Activated naive CD8-positive, alpha-beta T cell treated with anti-CD3 and anti-CD28 coated beads for 36 hours (primary cell): Measurements from ENCODE around the gene HTT. TPM values are rescaled to one million over a fixed set of nuclear protein-coding genes. Genes with fewer than 3 reads are reported as not detected.
"Not testable (repeated sequence)": the region's sequence is repeated elsewhere in the genome, so short reads cannot be mapped to it uniquely, and the experiment has no call there.

ENCODE experiments used
- DNase-seq: peaks from one replicate; pipeline ENCODE4 v3.0.0; 2021
- H3K27ac Mint-ChIP-seq: one replicate; pipeline ENCODE4 v1.8.0; 2022; ENCODE audit warnings: mild to moderate bottlenecking, moderate library complexity, mixed read lengths
- H3K27me3 Mint-ChIP-seq: one replicate; pipeline ENCODE4 v1.8.0; 2022; ENCODE audit warnings: mild to moderate bottlenecking, mixed read lengths
- H3K36me3 Mint-ChIP-seq: one replicate; pipeline ENCODE4 v1.8.0; 2021; ENCODE audit warnings: mild to moderate bottlenecking, mixed read lengths
- H3K4me1 Mint-ChIP-seq: one replicate; pipeline ENCODE4 v1.8.0; 2021; ENCODE audit warnings: mixed read lengths
- H3K4me3 Mint-ChIP-seq: one replicate; pipeline ENCODE4 v1.8.0; 2022; ENCODE audit warnings: mild to moderate bottlenecking, moderate library complexity, mixed read lengths
- H3K9me3 Mint-ChIP-seq: one replicate; pipeline ENCODE4 v1.8.0; 2022; ENCODE audit warnings: mixed read lengths
- total RNA-seq, 2 experiments: library from RNA; stranded (reverse); gene quantifications; one replicate each; pipeline ENCODE4 v1.2.3, GENCODE V29; 2021

The HTT gene
- total RNA-seq, 2 experiments from 2014 or later = 42.9 to 49.4 TPM

GRCh38 chr4:3136454-3136853, 62.0 kb downstream of the HTT start:
- H3K4me1 Mint-ChIP-seq = no peaks in the 10 kb centered on the region
- H3K27me3 Mint-ChIP-seq = no peaks in the 10 kb centered on the region
- H3K4me3 Mint-ChIP-seq = no peak overlapping the region
- no peak overlapping the region for H3K27ac Mint-ChIP-seq
- no peak for DNase-seq
- peaks cover 9% of the 10 kb centered on the region for H3K36me3 Mint-ChIP-seq
- H3K9me3 Mint-ChIP-seq = no peaks in the 10 kb centered on the region

GRCh38 chr4:3137908-3138307, 63.4 kb downstream of the HTT start:
- Mint-ChIP-seq H3K9me3 (no peaks in the 10 kb centered on the region), H3K4me1 (no peaks in the 10 kb centered on the region), H3K36me3 (peaks cover 10% of the 10 kb centered on the region), H3K4me3 (no peak overlapping the region), H3K27ac (no peak overlapping the region), H3K27me3 (no peaks in the 10 kb centered on the region)
- no peak for DNase-seq

- no peaks in the 10 kb centered on the region for H3K9me3 Mint-ChIP-seq
- DNase-seq = no peak
- peaks cover 14% of the 10 kb centered on the region for H3K36me3 Mint-ChIP-seq
- H3K27me3 Mint-ChIP-seq = no peaks in the 10 kb centered on the region
- H3K4me3 Mint-ChIP-seq = no peak overlapping the region
- H3K4me1 Mint-ChIP-seq = no peaks in the 10 kb centered on the region
- no peak overlapping the region for H3K27ac Mint-ChIP-seq
These were observed 70.9 kb downstream of the HTT start for GRCh38 chr4:3145234-3145924.

GRCh38 chr4:3148926-3149325, 74.4 kb downstream of the HTT start:
- peaks cover 13% of the 10 kb centered on the region for H3K36me3 Mint-ChIP-seq
- DNase-seq = no peak
- no peaks in the 10 kb centered on the region for H3K9me3 Mint-ChIP-seq
- no peaks in the 10 kb centered on the region for H3K27me3 Mint-ChIP-seq
- no peaks in the 10 kb centered on the region for H3K4me1 Mint-ChIP-seq
- H3K27ac Mint-ChIP-seq = no peak overlapping the region
- no peak overlapping the region for H3K4me3 Mint-ChIP-seq

GRCh38 chr4:3151238-3151637, 76.8 kb downstream of the HTT start:
- H3K27me3 Mint-ChIP-seq, H3K4me3 Mint-ChIP-seq, DNase-seq, H3K27ac Mint-ChIP-seq, H3K4me1 Mint-ChIP-seq, H3K9me3 Mint-ChIP-seq: not testable (repeated sequence)
- H3K36me3 Mint-ChIP-seq = peaks cover 17% of the 10 kb centered on the region

- Mint-ChIP-seq H3K9me3 (peaks cover 10% of the 10 kb centered on the region), H3K36me3 (peaks cover 41% of the 10 kb centered on the region), H3K4me1 (no peaks in the 10 kb centered on the region)
These were observed 82.9 kb downstream of the HTT start for GRCh38 chr4:3157366-3157765.

GRCh38 chr4:3158841-3159240, 84.4 kb downstream of the HTT start:
- Mint-ChIP-seq H3K4me1 (no peaks in the 10 kb centered on the region), H3K27ac (no peak overlapping the region), H3K27me3 (no peaks in the 10 kb centered on the region), H3K9me3 (peaks cover 17% of the 10 kb centered on the region), H3K4me3 (no peak overlapping the region), H3K36me3 (peaks cover 56% of the 10 kb centered on the region)
- no peak for DNase-seq

More at GRCh38 chr4:3157366-3157765, 82.9 kb downstream of the HTT start:
- H3K27me3 Mint-ChIP-seq = no peaks in the 10 kb centered on the region
- H3K27ac Mint-ChIP-seq = no peak overlapping the region
- no peak overlapping the region for H3K4me3 Mint-ChIP-seq
- DNase-seq = no peak

GRCh38 chr4:3160438-3160837, 86.0 kb downstream of the HTT start:
- Mint-ChIP-seq H3K4me1 (no peaks in the 10 kb centered on the region), H3K9me3 (peaks cover 20% of the 10 kb centered on the region), H3K4me3 (no peak overlapping the region)

GRCh38 chr4:3161044-3161443, 86.6 kb downstream of the HTT start:
- peaks cover 20% of the 10 kb centered on the region for H3K9me3 Mint-ChIP-seq
- not testable (repeated sequence) for H3K4me3 Mint-ChIP-seq, H3K27me3 Mint-ChIP-seq, H3K27ac Mint-ChIP-seq, DNase-seq, H3K4me1 Mint-ChIP-seq
- H3K36me3 Mint-ChIP-seq = peaks cover 70% of the 10 kb centered on the region

More at GRCh38 chr4:3160438-3160837, 86.0 kb downstream of the HTT start:
- Mint-ChIP-seq H3K27me3 (no peaks in the 10 kb centered on the region), H3K27ac (no peak overlapping the region), H3K36me3 (peaks cover 64% of the 10 kb centered on the region)
- no peak for DNase-seq

GRCh38 chr4:3166434-3166833, 92.0 kb downstream of the HTT start:
- Mint-ChIP-seq H3K9me3 (peaks cover 22% of the 10 kb centered on the region), H3K4me1 (peaks cover 16% of the 10 kb centered on the region), H3K36me3 (peaks cover 75% of the 10 kb centered on the region)
- not testable (repeated sequence) for H3K27ac Mint-ChIP-seq, H3K27me3 Mint-ChIP-seq, H3K4me3 Mint-ChIP-seq, DNase-seq

GRCh38 chr4:3168029-3168428, 93.5 kb downstream of the HTT start:
- H3K27ac Mint-ChIP-seq = no peak overlapping the region

GRCh38 chr4:3174371-3175338, 100.2 kb downstream of the HTT start:
- Mint-ChIP-seq H3K9me3 (no peaks in the 10 kb centered on the region), H3K36me3 (peaks cover 32% of the 10 kb centered on the region), H3K27ac (no peak overlapping the region), H3K27me3 (no peaks in the 10 kb centered on the region), H3K4me1 (peaks cover 10% of the 10 kb centered on the region), H3K4me3 (no peak overlapping the region)
- no peak for DNase-seq

More at GRCh38 chr4:3168029-3168428, 93.5 kb downstream of the HTT start:
- H3K4me1 Mint-ChIP-seq = peaks cover 16% of the 10 kb centered on the region
- no peak for DNase-seq
- no peak overlapping the region for H3K4me3 Mint-ChIP-seq
- peaks cover 6% of the 10 kb centered on the region for H3K9me3 Mint-ChIP-seq
- H3K36me3 Mint-ChIP-seq = peaks cover 68% of the 10 kb centered on the region
- no peaks in the 10 kb centered on the region for H3K27me3 Mint-ChIP-seq

- Mint-ChIP-seq H3K9me3 (no peaks in the 10 kb centered on the region), H3K36me3 (peaks cover 30% of the 10 kb centered on the region), H3K27ac (no peak overlapping the region), H3K27me3 (no peaks in the 10 kb centered on the region), H3K4me3 (no peak overlapping the region), H3K4me1 (peaks cover 2% of the 10 kb centered on the region)
- no peak for DNase-seq
These were observed 102.1 kb downstream of the HTT start for GRCh38 chr4:3176367-3177229.

- no peaks in the 10 kb centered on the region for H3K9me3 Mint-ChIP-seq
- no peak overlapping the region for H3K27ac Mint-ChIP-seq
- peaks cover 27% of the 10 kb centered on the region for H3K36me3 Mint-ChIP-seq
- H3K4me3 Mint-ChIP-seq = no peak overlapping the region
- H3K4me1 Mint-ChIP-seq = peaks cover 2% of the 10 kb centered on the region
- H3K27me3 Mint-ChIP-seq = no peaks in the 10 kb centered on the region
- DNase-seq = no peak
These were observed 102.9 kb downstream of the HTT start for GRCh38 chr4:3177426-3177825.

GRCh38 chr4:3177905-3178304, 103.4 kb downstream of the HTT start:
- no peaks in the 10 kb centered on the region for H3K27me3 Mint-ChIP-seq
- H3K36me3 Mint-ChIP-seq = peaks cover 25% of the 10 kb centered on the region
- H3K27ac Mint-ChIP-seq = no peak overlapping the region
- peaks cover 2% of the 10 kb centered on the region for H3K4me1 Mint-ChIP-seq
- no peaks in the 10 kb centered on the region for H3K9me3 Mint-ChIP-seq
- no peak overlapping the region for H3K4me3 Mint-ChIP-seq
- no peak for DNase-seq
